ENCODE results near the gene STH. TPM values are rescaled to one million over a fixed set of nuclear protein-coding genes. Genes with fewer than 3 reads are reported as not detected.

STH gene
- total and polyA plus RNA-seq, 10 of the 15 experiments (the other 5 are each of a cell fraction or from before 2014, with no cell fraction given) = not detected

- H3K9me3 ChIP-seq (replicated peaks; ENCODE audit: control insufficient read depth, insufficient read depth, low read length) = no peaks in the 10 kb centered on the region; the same call in 2 of the 3 replicates
- no peak for TF ChIP-seq PKNOX1 (IDR thresholded peaks at IDR 0.05)
- TF ChIP-seq ZBTB4 (CRISPR knock-in tag; IDR thresholded peaks at IDR 0.05) = no peak
- TF ChIP-seq SIN3A (IDR thresholded peaks at IDR 0.05; ENCODE audit: low read depth, low read length) = no peak
- no peak for TF ChIP-seq USF1 (IDR thresholded peaks at IDR 0.05; ENCODE audit: borderline replicate concordance, extremely low read length, insufficient read depth, low read depth, low read length)
- ChIA-PET POLR2A (no interaction called here), CTCF (interaction anchor here (1.2 kb wide), 1 partner anchor 15 kb away, joined by 3 read pairs; no protein-coding TSS in a partner anchor), RAD21 (ENCODE audit: unreplicated experiment) (no interaction called here), SMC1A (ENCODE audit: uncharacterized antibody, unreplicated experiment) (no interaction called here)
- no peak overlapping the region for H2AFZ ChIP-seq (ENCODE audit: control insufficient read depth, low read depth, low read length)
- in situ Hi-C loops (cut with MboI) (no loop called here), intact Hi-C loops (cut with micrococcal nuclease; ENCODE audit: unreplicated experiment) (no loop called here)
- ATAC-seq (0 out of 3 replicates have a peak, but pooled peaks have one; percentile 20), FAIRE-seq (no peak), DNase-seq (ENCODE audit: low read depth, low spot score) (no peak)
- H3K27me3 ChIP-seq (replicated peaks in 1 of 2; ENCODE audit: control insufficient read depth in 2 of 2, insufficient read depth in 2 of 2, low read length in 1 of 2) = no peaks in the 10 kb centered on the region; a peak in 1 of 4 replicates
- no peak overlapping the region for H3K4me2 ChIP-seq (ENCODE audit: control insufficient read depth, insufficient read depth)
- no peaks in the 10 kb centered on the region for H3K4me1 ChIP-seq (ENCODE audit: control insufficient read depth, insufficient read depth, low read length)
- H3K9ac ChIP-seq (ENCODE audit: control insufficient read depth, insufficient read depth, low read length) = no peak overlapping the region
- H3K27ac ChIP-seq (ENCODE audit: control insufficient read depth, insufficient read depth) = no peak overlapping the region
- BruUV-seq (replicated peaks) = no TSS peak
- no peaks in the 10 kb centered on the region for H4K20me1 ChIP-seq (ENCODE audit: control insufficient read depth, insufficient read depth)
- H3K36me3 ChIP-seq (ENCODE audit: control insufficient read depth in 2 of 2, insufficient read depth in 2 of 2, low read length in 1 of 2) = no peaks in the 10 kb centered on the region
- WGBS (ENCODE audit: insufficient coverage, insufficient replicate concordance, low lambda C conversion rate, missing lambda C conversion rate) = 2% methylated on average over 8 of the region's 8 CpGs
- H3K4me3 ChIP-seq = no peak overlapping the region
- H3K79me2 ChIP-seq (ENCODE audit: control insufficient read depth, insufficient read depth, low read length) = no peaks in the 10 kb centered on the region
Observed at GRCh38 chr17:45975640-45976295, 23.3 kb upstream of the STH start.

Data from GM12878 (cell line).